ENCODE data around the gene GPR152. TPM values are rescaled to one million over a fixed set of nuclear protein-coding genes. Genes with fewer than 3 reads are reported as not detected.
"Not testable (repeated sequence)": the region's sequence is repeated elsewhere in the genome, so short reads cannot be mapped to it uniquely, and the experiment has no call there.

GPR152 gene
- total RNA-seq, 1 donor = not detected

DNA sequence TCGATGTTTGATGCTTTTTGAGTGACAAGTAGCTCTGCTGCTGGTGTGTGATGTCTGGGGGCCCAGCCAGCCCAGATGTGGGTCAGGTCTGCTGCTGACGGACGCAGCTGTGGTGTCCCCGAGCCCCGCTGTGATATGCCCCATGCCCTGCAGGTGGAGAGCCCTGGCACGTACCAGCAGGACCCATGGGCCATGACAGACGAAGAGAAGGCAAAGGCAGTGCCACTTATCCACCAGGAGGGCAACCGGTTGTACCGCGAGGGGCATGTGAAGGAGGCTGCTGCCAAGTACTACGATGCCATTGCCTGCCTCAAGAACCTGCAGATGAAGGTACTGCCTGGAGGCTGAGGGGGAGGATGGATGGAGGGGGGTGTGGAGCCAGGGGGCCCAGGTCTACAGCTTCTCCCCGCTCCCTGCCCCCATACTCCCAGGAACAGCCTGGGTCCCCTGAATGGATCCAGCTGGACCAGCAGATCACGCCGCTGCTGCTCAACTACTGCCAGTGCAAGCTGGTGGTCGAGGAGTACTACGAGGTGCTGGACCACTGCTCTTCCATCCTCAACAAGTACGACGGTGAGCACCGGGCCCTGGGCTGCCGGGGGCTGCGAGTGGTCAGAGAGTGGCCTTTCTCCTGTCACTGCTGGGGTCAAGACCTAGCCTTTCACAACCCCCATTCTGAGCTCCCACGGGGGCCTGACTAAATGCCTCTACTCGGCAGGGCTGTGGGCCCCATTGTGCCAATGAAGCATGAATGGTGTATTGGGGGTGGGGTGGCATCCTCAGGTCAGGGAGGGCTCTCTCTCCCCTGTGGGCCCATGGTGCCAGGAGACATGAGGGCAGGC is 37.6 kb upstream of the GPR152 start:
- Histone ChIP-seq H2AFZ (ENCODE audit: low read length) (no peak overlapping the region), H3K27me3 (ENCODE audit: insufficient read depth, low read length) (no peaks in the 10 kb centered on the region), H3K27ac (ENCODE audit: low read depth, low read length) (no peak overlapping the region), H3K4me2 (ENCODE audit: insufficient read depth, low read length) (no peak overlapping the region), H3K79me2 (ENCODE audit: insufficient read depth, low read length) (peaks cover 8% of the 10 kb centered on the region), H3K4me1 (ENCODE audit: insufficient read depth, low read length) (no peaks in the 10 kb centered on the region), H3K36me3 (ENCODE audit: insufficient read depth, low read length) (peaks cover 11% of the 10 kb centered on the region), H3K9me3 (ENCODE audit: low read depth, low read length) (no peaks in the 10 kb centered on the region), H4K20me1 (ENCODE audit: insufficient read depth, low read length) (peaks cover 10% of the 10 kb centered on the region), H3K4me3 (ENCODE audit: insufficient read depth, low read length) (no peak overlapping the region)
- DNase-seq (ENCODE audit: insufficient read length, low spot score, missing footprints) = peak; percentile 76
- TF ChIP-seq, protein P1, sequence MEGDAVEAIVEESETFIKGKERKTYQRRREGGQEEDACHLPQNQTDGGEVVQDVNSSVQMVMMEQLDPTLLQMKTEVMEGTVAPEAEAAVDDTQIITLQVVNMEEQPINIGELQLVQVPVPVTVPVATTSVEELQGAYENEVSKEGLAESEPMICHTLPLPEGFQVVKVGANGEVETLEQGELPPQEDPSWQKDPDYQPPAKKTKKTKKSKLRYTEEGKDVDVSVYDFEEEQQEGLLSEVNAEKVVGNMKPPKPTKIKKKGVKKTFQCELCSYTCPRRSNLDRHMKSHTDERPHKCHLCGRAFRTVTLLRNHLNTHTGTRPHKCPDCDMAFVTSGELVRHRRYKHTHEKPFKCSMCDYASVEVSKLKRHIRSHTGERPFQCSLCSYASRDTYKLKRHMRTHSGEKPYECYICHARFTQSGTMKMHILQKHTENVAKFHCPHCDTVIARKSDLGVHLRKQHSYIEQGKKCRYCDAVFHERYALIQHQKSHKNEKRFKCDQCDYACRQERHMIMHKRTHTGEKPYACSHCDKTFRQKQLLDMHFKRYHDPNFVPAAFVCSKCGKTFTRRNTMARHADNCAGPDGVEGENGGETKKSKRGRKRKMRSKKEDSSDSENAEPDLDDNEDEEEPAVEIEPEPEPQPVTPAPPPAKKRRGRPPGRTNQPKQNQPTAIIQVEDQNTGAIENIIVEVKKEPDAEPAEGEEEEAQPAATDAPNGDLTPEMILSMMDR (IDR thresholded peaks at IDR 0.05; ENCODE audit: extremely low read depth, low read depth, low read length) = no peak

DNA sequence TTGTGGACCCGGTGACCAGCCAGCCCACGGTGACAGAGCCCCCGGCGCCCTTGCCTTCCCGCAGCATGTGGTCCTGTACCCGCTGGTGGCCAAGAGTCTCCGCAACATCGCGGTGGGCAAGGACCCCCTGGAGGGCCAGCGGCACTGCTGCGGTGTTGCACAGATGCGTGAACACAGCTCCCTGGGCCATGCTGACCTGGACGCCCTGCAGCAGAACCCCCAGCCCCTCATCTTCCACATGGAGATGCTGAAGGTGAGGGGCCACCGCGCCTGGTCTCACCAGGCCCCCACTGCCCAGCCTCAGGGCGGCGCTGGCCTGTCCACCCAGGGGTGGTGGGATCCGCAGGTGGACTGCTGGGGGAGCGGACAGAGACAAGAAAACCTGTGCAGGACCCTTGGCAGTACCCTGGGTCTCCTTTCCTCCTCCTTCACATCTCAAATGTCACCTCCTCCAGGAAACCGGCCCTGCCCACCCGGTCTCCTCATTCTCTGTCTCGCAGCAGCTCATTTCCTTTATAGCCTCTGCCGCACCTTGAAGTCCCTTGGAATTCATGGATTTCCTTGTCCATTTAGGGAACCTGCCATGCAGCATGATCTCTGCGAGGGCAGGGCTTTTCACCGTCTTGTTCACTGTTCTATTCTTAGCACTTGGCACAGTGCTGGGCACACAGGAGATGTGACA is 36.8 kb upstream of the GPR152 start:
- DNase-seq (ENCODE audit: insufficient read length, low spot score, missing footprints) = peak; percentile 82
- H4K20me1 ChIP-seq (ENCODE audit: insufficient read depth, low read length) = peaks cover 12% of the 10 kb centered on the region
- H2AFZ ChIP-seq (ENCODE audit: low read length) = no peak overlapping the region
- peaks cover 14% of the 10 kb centered on the region for H3K79me2 ChIP-seq (ENCODE audit: insufficient read depth, low read length)
- no peaks in the 10 kb centered on the region for H3K27me3 ChIP-seq (ENCODE audit: insufficient read depth, low read length)
- no peaks in the 10 kb centered on the region for H3K9me3 ChIP-seq (ENCODE audit: low read depth, low read length)
- peaks cover 11% of the 10 kb centered on the region for H3K36me3 ChIP-seq (ENCODE audit: insufficient read depth, low read length)
- H3K27ac ChIP-seq (ENCODE audit: low read depth, low read length) = no peak overlapping the region
- H3K4me2 ChIP-seq (ENCODE audit: insufficient read depth, low read length) = no peak overlapping the region
- TF ChIP-seq, protein P1 (IDR thresholded peaks at IDR 0.05; ENCODE audit: extremely low read depth, low read depth, low read length) = no peak
- no peak overlapping the region for H3K4me3 ChIP-seq (ENCODE audit: insufficient read depth, low read length)
- H3K4me1 ChIP-seq (ENCODE audit: insufficient read depth, low read length) = no peaks in the 10 kb centered on the region

DNA sequence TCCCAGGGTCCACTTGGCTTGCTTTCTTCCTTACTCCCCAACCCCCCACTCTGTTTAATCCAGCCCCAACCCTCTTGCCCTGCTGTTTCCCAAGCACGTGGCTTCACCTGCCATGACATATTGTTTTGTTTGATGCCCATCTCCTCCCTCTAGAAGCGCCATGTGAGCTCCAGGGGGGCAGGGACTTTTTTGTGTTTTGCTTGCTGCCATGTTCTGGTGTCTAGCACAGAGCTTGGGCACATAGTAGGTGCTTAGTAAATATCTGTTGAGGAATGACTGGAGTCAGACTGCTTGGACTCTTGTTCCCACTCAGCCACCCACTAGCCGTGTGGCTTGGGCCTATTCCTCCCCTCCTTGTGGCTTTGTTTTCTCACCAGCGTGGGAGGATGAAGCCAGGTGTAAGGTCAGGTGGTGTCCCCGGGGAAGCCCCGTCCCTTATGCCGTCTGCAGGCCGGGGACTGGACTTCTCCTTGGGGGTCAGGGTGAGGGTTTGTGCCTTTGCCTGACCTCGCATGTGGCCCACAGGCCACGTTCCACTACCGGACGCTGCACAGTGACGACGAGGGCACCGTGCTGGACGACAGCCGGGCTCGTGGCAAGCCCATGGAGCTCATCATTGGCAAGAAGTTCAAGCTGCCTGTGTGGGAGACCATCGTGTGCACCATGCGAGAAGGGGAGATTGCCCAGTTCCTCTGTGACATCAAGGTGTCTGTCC is 34.1 kb upstream of the GPR152 start:
- H3K27ac ChIP-seq (ENCODE audit: low read depth, low read length) = no peak overlapping the region
- H3K4me3 ChIP-seq (ENCODE audit: insufficient read depth, low read length) = no peak overlapping the region
- H3K79me2 ChIP-seq (ENCODE audit: insufficient read depth, low read length) = peaks cover 25% of the 10 kb centered on the region
- H3K27me3 ChIP-seq (ENCODE audit: insufficient read depth, low read length) = no peaks in the 10 kb centered on the region
- H2AFZ ChIP-seq (ENCODE audit: low read length) = no peak overlapping the region
- TF ChIP-seq, protein P1 (IDR thresholded peaks at IDR 0.05; ENCODE audit: extremely low read depth, low read depth, low read length) = no peak
- DNase-seq (ENCODE audit: insufficient read length, low spot score, missing footprints) = peak; percentile 71
- peaks cover 7% of the 10 kb centered on the region for H3K4me1 ChIP-seq (ENCODE audit: insufficient read depth, low read length)
- peaks cover 12% of the 10 kb centered on the region for H4K20me1 ChIP-seq (ENCODE audit: insufficient read depth, low read length)
- H3K4me2 ChIP-seq (ENCODE audit: insufficient read depth, low read length) = no peak overlapping the region
- peaks cover 8% of the 10 kb centered on the region for H3K36me3 ChIP-seq (ENCODE audit: insufficient read depth, low read length)
- no peaks in the 10 kb centered on the region for H3K9me3 ChIP-seq (ENCODE audit: low read depth, low read length)

DNA sequence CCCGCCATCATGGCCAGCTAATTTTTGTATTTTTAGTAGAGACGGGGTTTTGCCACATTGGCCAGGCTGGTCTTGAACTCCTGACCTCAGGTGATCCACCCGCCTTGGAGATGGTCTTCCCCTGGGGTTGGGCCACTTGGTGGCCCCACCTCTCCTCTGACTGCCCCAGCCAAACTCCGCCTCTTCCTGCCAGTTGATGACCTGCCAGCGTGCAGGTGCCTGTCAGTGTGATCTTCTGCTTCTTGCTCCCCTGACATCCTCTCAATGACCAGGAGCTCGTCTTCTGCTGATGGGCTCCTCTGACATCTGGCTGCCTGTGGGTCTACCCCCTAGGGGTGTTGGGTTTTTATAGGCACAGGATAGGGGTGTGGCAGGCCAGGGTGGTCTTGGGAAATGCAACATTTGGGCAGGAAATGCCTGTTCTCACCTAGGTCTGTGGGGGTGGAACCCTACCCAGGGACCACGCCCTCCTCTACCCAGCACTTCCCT is 33.4 kb upstream of the GPR152 start:
- not testable (repeated sequence) for H3K27ac ChIP-seq (ENCODE audit: low read depth, low read length); H3K4me3 ChIP-seq (ENCODE audit: insufficient read depth, low read length); H3K9me3 ChIP-seq (ENCODE audit: low read depth, low read length); H3K4me1 ChIP-seq (ENCODE audit: insufficient read depth, low read length); H2AFZ ChIP-seq (ENCODE audit: low read length); H3K27me3 ChIP-seq (ENCODE audit: insufficient read depth, low read length); H3K4me2 ChIP-seq (ENCODE audit: insufficient read depth, low read length); H3K36me3 ChIP-seq (ENCODE audit: insufficient read depth, low read length)
- peak; percentile 74 for DNase-seq (ENCODE audit: insufficient read length, low spot score, missing footprints)
- peaks cover 12% of the 10 kb centered on the region for H4K20me1 ChIP-seq (ENCODE audit: insufficient read depth, low read length)
- peaks cover 25% of the 10 kb centered on the region for H3K79me2 ChIP-seq (ENCODE audit: insufficient read depth, low read length)
